K562 (cell line): Measurements from ENCODE around the gene BTLA. TPM values are rescaled to one million over a fixed set of nuclear protein-coding genes. Genes with fewer than 3 reads are reported as not detected.

Experiments used
- EWSR1 ChIP-seq: fragments of 450-650 bp; IDR thresholded peaks from 2 replicates; pipeline ENCODE4 v1.6.1; 2018; ENCODE audit warnings: borderline replicate concordance, mild to moderate bottlenecking, low read depth, moderate library complexity; ENCODE audit not compliant: partially characterized antibody
- HDAC8 ChIP-seq: fragments of 450-650 bp; IDR thresholded peaks from 2 replicates; pipeline ENCODE4 v1.6.1; 2016; ENCODE audit warnings: mild to moderate bottlenecking, missing genetic modification characterization, moderate library complexity, missing compliant biosample characterization
- HDGF ChIP-seq: fragments of 450-650 bp; IDR thresholded peaks from 2 replicates; pipeline ENCODE4 v1.6.1; 2016
- NR2F6 ChIP-seq: fragments of 450-650 bp; formaldehyde crosslinking; IDR thresholded peaks from 2 replicates; pipeline ENCODE4 v1.4.0; 2020; ENCODE audit warnings: mild to moderate bottlenecking
- PHF21A ChIP-seq: fragments of 450-650 bp; IDR thresholded peaks from 2 replicates; pipeline ENCODE4 v1.6.1; 2017; ENCODE audit warnings: low read depth, borderline replicate concordance
- POLR3A ChIP-seq: IDR thresholded peaks from 2 replicates; pipeline ENCODE4 v1.6.1; 2011; ENCODE audit warnings: borderline replicate concordance, mild to moderate bottlenecking, moderate library complexity; ENCODE audit not compliant: insufficient read length, insufficient read depth; ENCODE audit errors: extremely low read depth
- SLC30A9 ChIP-seq: fragments of 250-450 bp; sonication (Bioruptor Pico); IDR thresholded peaks from 2 replicates; pipeline ENCODE4 v1.8.0; 2022; ENCODE audit warnings: mild to moderate bottlenecking, moderate library complexity
- SMC3 ChIP-seq: conservative IDR thresholded peaks from 2 replicates; pipeline ENCODE4 v1.6.1; 2011; ENCODE audit warnings: low read depth, low read length, improper control_type of control experiment; ENCODE audit not compliant: insufficient read depth
- SRSF3 ChIP-seq: fragments of 200-400 bp; formaldehyde crosslinking; IDR thresholded peaks from 2 replicates; pipeline ENCODE4 v1.6.1; 2016; ENCODE audit warnings: mild to moderate bottlenecking, low read length, moderate library complexity; ENCODE audit not compliant: insufficient read depth
- XRCC3 ChIP-seq: fragments of 450-650 bp; IDR thresholded peaks from 2 replicates; pipeline ENCODE4 v1.6.1; 2017; ENCODE audit warnings: mild to moderate bottlenecking, moderate library complexity
- ZMIZ1 ChIP-seq, 2 experiments: fragments of 150-350 bp in 1 of 2; IDR thresholded peaks; 2 replicates each; pipeline ENCODE4 v1.6.1; 2012 to 2016; ENCODE audit warnings: low read depth in 2 of 2, low read length in 2 of 2, mild to moderate bottlenecking in 1 of 2, moderate library complexity in 1 of 2
- polyA plus RNA-seq, 8 experiments: library from polyadenylated mRNA; depleted of rRNA in 4 of 8; stranded (reverse) in 5 of 8; unstranded in 3 of 8; fragments of >200 nt; fragmentation: Nextera tagmentation in 2 of 8; fragmentation: Illumina TruSeq in 1 of 8; extraction: Ambion mirVana in 2 of 8; extraction: Trizol in 1 of 8; gene quantifications; 2 replicates each; pipeline versions ENCODE4 v1.2.1 to v1.2.3, GENCODE V29; 2011 to 2014; ENCODE audit warnings: inconsistent platforms in 1 of 8, missing spikeins in 1 of 8
- total RNA-seq, 7 experiments: library from RNA; depleted of rRNA in 6 of 7; stranded (reverse); fragments of >200 nt in 6 of 7; fragmentation: Illumina TruSeq in 2 of 7; extraction: Trizol in 2 of 7; gene quantifications; 2 replicates each; pipeline versions ENCODE4 v1.2.1 to v1.2.3, GENCODE V29; 2011 to 2021; ENCODE audit warnings: low replicate concordance in 1 of 7
- TF ChIP-seq, protein P1 (sequence below): fragments of 450-650 bp; IDR thresholded peaks from 2 replicates; pipeline ENCODE4 v1.6.1; 2016; ENCODE audit warnings: mild to moderate bottlenecking

The BTLA gene
- total and polyA plus RNA-seq, 9 of the 15 experiments (the other 6 are each of a cell fraction or from before 2014, with no cell fraction given), result 0.22 TPM; not detected in 8

GRCh38 chr3:112471596-112472325, 27.5 kb downstream of the BTLA start (continued):
- TF ChIP-seq ZMIZ1 (IDR thresholded peaks at IDR 0.05; ENCODE audit: low read depth in 2 of 2, low read length in 2 of 2) (no peak), HDGF (no peak), PHF21A (no peak), SMC3 (no peak), NR2F6 (CRISPR knock-in tag) (no peak), SRSF3 (no peak), POLR3A (no peak), XRCC3 (no peak), SLC30A9 (CRISPR knock-in tag) (no peak), HDAC8 (tag) (no peak), EWSR1 (no peak)
- TF ChIP-seq, protein P1, sequence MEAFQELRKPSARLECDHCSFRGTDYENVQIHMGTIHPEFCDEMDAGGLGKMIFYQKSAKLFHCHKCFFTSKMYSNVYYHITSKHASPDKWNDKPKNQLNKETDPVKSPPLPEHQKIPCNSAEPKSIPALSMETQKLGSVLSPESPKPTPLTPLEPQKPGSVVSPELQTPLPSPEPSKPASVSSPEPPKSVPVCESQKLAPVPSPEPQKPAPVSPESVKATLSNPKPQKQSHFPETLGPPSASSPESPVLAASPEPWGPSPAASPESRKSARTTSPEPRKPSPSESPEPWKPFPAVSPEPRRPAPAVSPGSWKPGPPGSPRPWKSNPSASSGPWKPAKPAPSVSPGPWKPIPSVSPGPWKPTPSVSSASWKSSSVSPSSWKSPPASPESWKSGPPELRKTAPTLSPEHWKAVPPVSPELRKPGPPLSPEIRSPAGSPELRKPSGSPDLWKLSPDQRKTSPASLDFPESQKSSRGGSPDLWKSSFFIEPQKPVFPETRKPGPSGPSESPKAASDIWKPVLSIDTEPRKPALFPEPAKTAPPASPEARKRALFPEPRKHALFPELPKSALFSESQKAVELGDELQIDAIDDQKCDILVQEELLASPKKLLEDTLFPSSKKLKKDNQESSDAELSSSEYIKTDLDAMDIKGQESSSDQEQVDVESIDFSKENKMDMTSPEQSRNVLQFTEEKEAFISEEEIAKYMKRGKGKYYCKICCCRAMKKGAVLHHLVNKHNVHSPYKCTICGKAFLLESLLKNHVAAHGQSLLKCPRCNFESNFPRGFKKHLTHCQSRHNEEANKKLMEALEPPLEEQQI, result no peak
